ENCODE data around the gene EPM2A. TPM values are rescaled to one million over a fixed set of nuclear protein-coding genes. Genes with fewer than 3 reads are reported as not detected.
"Not testable (repeated sequence)": the region's sequence is repeated elsewhere in the genome, so short reads cannot be mapped to it uniquely, and the experiment has no call there.

EPM2A gene
- total RNA-seq, 2 experiments from 2014 or later, result 34.9 to 39.2 TPM

GRCh38 chr6:145704143-145704781, 31.1 kb downstream of the EPM2A start:
- intact Hi-C loops (cut with micrococcal nuclease; ENCODE audit: unreplicated experiment), result loop anchor here (10.0 kb wide), 1 partner anchor 1119 kb away; no protein-coding TSS in a partner anchor
- DNase-seq (ENCODE audit: low spot score), result peak; percentile 22
- POLR2A ChIA-PET, result interaction anchor here (0.5 to 0.9 kb wide), 3 partner anchors 9 to 357 kb away, joined by 3 read pairs; no protein-coding TSS in a partner anchor

GRCh38 chr6:145699462-145699861, 35.9 kb downstream of the EPM2A start:
- Histone ChIP-seq H3K79me2 (ENCODE audit: insufficient read depth, low read depth, low read length) (0 out of 2 replicates have a peak, but pooled peaks cover 6% of the 10 kb centered on the region), H3K36me3 (ENCODE audit: insufficient read depth, low read length) (no peaks in the 10 kb centered on the region), H2AFZ (ENCODE audit: low read length) (no peak overlapping the region), H3K9me2 (ENCODE audit: insufficient read depth, low read length) (no peaks in the 10 kb centered on the region), H3K27ac (ENCODE audit: low read depth, low read length, poor library complexity, severe bottlenecking) (no peak overlapping the region), H3K4me2 (ENCODE audit: low read length) (no peak overlapping the region), H3K4me3 (ENCODE audit: low read depth, low read length, poor library complexity, severe bottlenecking) (no peak overlapping the region), H4K20me1 (ENCODE audit: insufficient read depth, low read length) (no peaks in the 10 kb centered on the region), H3K4me1 (ENCODE audit: insufficient read depth, low read length, poor library complexity, severe bottlenecking) (no peaks in the 10 kb centered on the region), H3K9me3 (ENCODE audit: low read length) (no peaks in the 10 kb centered on the region)
- intact Hi-C loops (cut with micrococcal nuclease; ENCODE audit: unreplicated experiment), result no loop called here
- no TSS peak for BruUV-seq (replicated peaks)
- CTCF ChIA-PET (ENCODE audit: unreplicated experiment), result no interaction called here
- TF ChIP-seq EZH2phosphoT487 (IDR thresholded peaks at IDR 0.05; ENCODE audit: borderline replicate concordance, low read depth, low read length), result no peak
- TF ChIP-seq CTCF (conservative IDR thresholded peaks at IDR 0.05; ENCODE audit: low read length), result no peak
- no peak for DNase-seq (ENCODE audit: low spot score)
- POLR2A ChIA-PET, result no interaction called here

More at GRCh38 chr6:145704143-145704781, 31.1 kb downstream of the EPM2A start:
- Histone ChIP-seq H3K36me3 (ENCODE audit: insufficient read depth, low read length) (peaks cover 14% of the 10 kb centered on the region; the same call in 1 of the 2 replicates), H3K4me3 (ENCODE audit: low read depth, low read length, poor library complexity, severe bottlenecking) (no peak overlapping the region), H3K4me2 (ENCODE audit: low read length) (no peak overlapping the region), H3K9me3 (ENCODE audit: low read length) (no peaks in the 10 kb centered on the region), H3K9me2 (ENCODE audit: insufficient read depth, low read length) (no peaks in the 10 kb centered on the region), H3K27ac (ENCODE audit: low read depth, low read length, poor library complexity, severe bottlenecking) (no peak overlapping the region), H3K79me2 (ENCODE audit: insufficient read depth, low read depth, low read length) (0 out of 2 replicates have a peak, but pooled peaks cover 6% of the 10 kb centered on the region), H4K20me1 (ENCODE audit: insufficient read depth, low read length) (no peaks in the 10 kb centered on the region), H3K4me1 (ENCODE audit: insufficient read depth, low read length, poor library complexity, severe bottlenecking) (no peaks in the 10 kb centered on the region), H2AFZ (ENCODE audit: low read length) (no peak overlapping the region)
- TF ChIP-seq CTCF (conservative IDR thresholded peaks at IDR 0.05; ENCODE audit: low read length) (peak; percentile 85), EZH2phosphoT487 (IDR thresholded peaks at IDR 0.05; ENCODE audit: borderline replicate concordance, low read depth, low read length) (no peak)
- CTCF ChIA-PET (ENCODE audit: unreplicated experiment), result no interaction called here
- no TSS peak for BruUV-seq (replicated peaks)

GRCh38 chr6:145697401-145697800, 37.9 kb downstream of the EPM2A start:
- DNase-seq (ENCODE audit: low spot score); H3K36me3 ChIP-seq (ENCODE audit: insufficient read depth, low read length); intact Hi-C loops (cut with micrococcal nuclease; ENCODE audit: unreplicated experiment); H3K4me3 ChIP-seq (ENCODE audit: low read depth, low read length, poor library complexity, severe bottlenecking); H3K9me3 ChIP-seq (ENCODE audit: low read length); CTCF ChIA-PET (ENCODE audit: unreplicated experiment); H3K9me2 ChIP-seq (ENCODE audit: insufficient read depth, low read length); H4K20me1 ChIP-seq (ENCODE audit: insufficient read depth, low read length); H2AFZ ChIP-seq (ENCODE audit: low read length); H3K27ac ChIP-seq (ENCODE audit: low read depth, low read length, poor library complexity, severe bottlenecking); H3K4me1 ChIP-seq (ENCODE audit: insufficient read depth, low read length, poor library complexity, severe bottlenecking); H3K79me2 ChIP-seq (ENCODE audit: insufficient read depth, low read depth, low read length); H3K4me2 ChIP-seq (ENCODE audit: low read length); BruUV-seq (replicated peaks); POLR2A ChIA-PET: not testable (repeated sequence)

All from OCI-LY7 (cell line).